HG03354 (cell line): ENCODE results near the gene SLC16A10.

ENCODE experiments used
- ATAC-seq: cut with Tn5 transposase; IDR thresholded peaks from one replicate; pipeline ENCODE4 v1.9.1; 2021; ENCODE audit warnings: mild to moderate bottlenecking; ENCODE audit not compliant: unreplicated experiment, poor library complexity, severe bottlenecking

The SLC16A10 gene

DNA sequence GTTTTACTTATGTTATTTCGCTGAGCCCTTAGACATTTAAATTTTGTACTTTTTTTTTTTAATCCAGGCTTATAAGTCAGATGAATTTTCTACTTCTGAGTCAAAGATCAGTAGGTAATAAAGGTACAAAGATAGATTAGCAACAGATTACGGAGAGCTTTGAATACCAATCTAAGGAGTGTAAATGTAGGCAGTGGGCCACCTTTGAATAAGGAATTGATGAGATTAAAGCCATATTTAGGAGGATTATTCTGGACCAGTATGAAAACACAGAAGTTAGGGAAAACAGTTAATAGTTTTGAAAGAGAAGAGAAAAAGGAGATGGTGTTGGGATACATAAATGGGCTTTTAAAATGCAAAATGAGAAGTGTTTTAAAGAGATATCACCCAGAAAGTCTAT, 117.6 kb downstream of the SLC16A10 start:
- no peak for ATAC-seq

DNA sequence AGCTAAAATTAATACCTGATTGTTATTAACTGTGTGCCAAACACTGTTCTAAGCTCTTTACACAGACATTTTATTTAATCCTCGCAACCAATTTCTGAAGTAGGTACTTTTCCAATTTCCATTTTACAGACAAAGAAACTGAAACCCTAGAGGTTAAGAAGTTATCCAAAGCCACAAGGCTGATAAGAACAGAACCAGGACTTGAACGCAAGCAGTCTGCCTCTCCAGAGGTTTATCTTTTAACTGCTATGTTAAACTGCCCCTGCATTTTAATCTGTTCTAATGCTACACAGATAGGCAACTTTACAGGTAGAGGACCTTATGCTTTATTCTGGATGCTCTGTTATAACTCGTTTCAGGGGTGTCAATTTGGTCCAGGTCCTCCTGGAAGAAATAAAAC, 118.2 kb downstream of the SLC16A10 start:
- no peak for ATAC-seq

DNA sequence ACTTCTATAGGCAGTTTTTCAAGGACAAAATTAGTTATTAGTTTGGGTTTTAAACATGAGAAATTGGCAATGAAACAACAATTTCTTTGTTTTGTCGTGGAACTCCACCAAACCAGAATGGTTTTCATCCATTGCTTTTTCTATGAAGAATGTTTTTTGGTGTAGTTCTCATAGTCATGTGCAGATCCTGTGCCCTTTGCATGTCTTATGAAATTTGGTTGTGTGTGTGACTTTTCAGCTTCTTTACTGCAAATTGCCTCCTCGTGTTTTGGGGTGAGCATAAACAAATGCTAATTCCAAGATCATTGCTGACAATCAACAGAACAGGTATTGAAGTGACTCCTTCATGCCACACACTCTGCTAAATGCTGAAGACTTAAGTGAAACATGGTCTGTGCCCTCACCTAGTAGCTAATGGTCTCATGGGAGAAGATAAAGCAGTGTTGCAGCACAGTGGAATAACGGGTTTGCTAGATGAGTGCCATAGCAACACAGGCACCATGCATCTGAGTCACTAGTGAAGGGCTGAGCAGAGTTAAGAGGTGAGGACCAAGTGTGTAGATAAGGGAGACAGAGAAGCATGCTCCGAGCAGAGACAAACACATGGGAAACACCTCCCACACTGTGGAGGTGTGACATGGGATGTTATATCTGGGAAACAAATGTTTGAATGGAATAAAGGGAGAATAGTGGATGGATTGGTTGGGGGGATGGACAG, 120.0 kb downstream of the SLC16A10 start:
- no peak for ATAC-seq

DNA sequence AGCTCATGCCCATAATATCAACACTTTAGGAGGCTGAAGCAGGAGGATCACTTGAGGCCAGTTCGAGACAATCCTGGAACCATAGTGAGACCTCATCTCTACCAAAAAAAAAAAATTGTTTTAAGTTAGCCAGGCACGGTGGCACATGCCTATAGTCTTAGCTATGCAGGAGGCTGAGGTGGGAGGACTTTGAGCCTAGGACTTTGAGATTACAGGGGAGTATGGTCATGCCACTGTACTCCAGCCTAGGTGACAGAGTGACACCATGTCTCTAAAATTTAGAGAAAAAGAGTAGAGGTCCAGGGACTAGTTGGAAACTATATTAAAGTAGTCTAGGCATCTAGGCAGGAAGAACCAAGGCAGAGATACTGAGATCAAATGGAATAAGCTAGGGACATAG, 121.6 kb downstream of the SLC16A10 start:
- no peak for ATAC-seq

DNA sequence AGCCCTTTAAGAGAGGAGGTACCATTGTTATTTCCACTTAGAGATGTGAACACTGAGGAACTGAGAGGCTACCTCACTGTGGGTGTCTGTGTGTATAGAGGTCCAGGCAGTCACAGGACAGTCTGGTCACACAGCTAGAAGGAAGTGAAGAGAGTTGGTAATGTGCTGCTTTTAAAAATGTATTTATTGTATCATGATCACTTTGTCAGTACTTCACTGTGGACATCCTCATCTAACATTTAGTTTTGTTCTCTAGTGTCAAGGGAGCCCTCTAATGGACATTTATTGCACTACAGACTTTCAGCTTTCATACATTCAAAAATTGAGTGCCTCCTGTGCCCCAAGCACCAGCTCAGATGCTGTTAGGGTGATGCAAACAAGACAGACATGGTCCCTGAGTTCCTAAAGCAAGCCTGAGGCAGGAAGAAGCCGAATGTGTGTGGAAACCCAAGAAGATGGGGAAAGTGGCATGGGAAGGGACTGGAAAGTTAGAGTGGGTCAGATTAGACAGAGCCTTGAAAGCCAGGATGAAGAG, 123.0 kb downstream of the SLC16A10 start:
- ATAC-seq = peak; percentile 66

DNA sequence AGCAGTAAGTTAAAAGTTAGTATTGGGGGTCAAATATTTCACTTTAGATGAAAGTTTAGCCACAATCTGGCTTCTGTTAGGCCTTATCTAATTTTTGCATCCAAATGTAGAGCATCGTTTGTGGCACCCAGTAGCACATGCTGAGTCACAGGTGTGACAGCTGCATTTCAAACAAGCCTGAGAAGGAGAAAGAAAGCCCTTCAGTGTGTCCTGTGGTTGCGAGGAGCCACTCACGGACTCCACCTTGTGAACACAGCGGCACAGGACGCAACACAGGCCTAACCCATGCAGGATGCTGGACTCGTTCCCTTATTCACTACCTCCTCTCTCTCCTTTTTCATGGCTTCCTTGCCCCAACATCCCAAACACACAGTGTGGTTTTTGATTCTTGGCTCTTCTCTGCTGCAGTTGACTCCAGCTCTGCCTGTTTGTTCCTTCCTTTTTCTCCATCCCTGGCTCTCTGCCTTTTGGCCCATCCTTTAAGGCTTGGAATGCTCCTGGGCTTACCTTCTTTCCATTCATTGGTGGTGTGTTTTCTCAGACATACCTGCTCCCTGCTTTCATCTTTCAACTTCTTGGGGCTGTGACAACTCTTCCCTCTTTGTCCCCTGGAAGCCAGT, 124.2 kb downstream of the SLC16A10 start:
- no peak for ATAC-seq

DNA sequence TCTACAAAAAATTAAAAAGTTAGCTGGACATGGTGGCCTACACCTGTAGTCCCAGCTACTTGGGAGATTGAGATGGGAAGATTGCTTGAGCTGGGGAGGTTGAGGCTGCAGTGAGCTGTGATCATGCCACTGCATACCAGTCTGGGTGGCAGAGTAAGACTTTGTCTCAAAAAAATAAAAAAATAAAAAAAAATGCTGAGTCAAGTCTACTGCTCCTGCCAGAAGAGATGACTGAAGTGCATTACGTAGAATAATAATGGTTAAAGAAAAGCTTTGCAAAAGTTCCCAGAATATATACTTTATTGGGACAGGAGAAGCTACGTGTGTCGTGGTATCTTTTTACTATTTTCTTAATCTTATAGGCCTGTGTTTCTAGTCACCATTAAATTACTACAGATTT, 125.3 kb downstream of the SLC16A10 start:
- ATAC-seq = no peak

DNA sequence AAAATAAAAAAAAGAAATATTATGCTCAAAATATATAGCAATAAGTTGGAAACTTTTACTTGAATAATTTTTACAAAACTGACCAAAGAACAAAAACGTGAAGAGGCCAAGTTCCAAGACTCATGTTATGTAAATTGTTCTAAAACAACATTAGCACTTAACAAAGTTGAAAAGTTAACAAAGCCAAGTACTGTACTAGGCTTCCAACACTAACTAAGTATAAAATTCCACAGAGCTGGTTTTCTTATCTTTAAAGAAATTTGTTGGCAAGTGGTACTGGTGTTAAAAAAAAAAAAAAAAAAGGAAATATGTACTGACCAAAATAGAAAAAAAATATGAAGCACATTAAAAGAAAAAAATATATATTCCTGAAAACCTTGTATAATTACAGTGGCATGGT, 127.8 kb downstream of the SLC16A10 start:
- no peak for ATAC-seq

DNA sequence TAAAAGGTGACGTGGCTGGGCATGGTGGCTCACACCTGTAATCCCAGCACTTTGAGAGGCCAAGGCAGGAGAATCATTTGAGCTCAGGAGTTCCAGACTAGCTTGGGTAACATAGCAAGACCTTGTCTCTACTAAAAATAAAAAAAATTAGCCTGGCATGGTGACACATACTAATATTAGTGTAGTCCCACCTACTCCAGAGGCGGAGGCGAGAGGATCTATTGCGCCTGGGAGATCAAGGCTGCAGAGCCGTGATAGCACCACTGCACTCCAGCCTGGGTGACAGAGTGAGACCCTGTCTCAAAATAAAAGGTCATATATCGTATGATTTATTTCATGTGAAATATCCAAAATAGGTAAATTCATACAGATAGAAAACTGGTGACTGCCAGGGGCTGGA, 132.5 kb downstream of the SLC16A10 start:
- no peak for ATAC-seq

DNA sequence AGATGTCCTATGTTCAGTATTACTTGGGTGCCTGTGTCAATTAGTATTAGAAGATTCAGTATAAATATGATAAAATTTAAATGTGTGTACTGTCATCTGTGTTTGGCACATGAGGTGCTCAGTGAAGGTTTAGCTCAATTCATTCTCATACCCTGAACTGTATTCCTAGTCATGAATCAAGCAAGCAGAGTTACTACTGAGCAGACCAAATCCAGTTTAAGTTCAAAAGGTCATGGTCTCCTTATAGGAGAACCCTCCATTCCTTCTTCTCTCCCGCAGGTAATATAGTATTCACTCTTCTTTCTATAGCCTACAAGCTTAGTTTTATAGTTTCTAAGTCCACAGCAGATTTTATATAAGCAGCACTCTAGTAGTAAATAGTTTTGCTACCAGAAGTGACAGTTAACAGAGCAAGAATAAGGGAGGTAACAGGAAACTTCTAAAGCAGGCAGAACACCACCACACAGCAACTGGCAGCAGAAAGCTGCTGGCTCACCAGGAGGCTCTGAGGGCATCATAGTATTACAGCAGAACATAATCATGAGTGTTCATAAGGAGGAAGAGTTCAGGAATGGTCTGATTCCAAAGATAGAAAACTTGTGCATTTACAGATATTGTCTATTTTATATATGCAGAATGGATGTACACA, 133.2 kb downstream of the SLC16A10 start:
- ATAC-seq = no peak

DNA sequence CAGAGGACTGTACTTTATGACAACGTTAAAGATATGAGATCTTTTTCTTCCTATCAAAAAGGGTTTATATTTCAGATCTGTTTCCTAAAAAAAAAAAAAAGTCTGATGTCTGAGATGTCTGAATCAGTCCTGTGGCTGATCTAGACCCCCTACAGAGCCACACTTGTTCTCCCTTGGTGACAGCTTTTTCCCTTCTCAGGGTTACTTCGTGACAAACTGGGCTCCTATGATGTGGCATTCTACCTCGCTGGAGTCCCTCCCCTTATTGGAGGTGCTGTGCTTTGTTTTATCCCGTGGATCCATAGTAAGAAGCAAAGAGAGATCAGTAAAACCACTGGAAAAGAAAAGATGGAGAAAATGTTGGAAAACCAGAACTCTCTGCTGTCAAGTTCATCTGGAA, 134.5 kb downstream of the SLC16A10 start:
- no peak for ATAC-seq

DNA sequence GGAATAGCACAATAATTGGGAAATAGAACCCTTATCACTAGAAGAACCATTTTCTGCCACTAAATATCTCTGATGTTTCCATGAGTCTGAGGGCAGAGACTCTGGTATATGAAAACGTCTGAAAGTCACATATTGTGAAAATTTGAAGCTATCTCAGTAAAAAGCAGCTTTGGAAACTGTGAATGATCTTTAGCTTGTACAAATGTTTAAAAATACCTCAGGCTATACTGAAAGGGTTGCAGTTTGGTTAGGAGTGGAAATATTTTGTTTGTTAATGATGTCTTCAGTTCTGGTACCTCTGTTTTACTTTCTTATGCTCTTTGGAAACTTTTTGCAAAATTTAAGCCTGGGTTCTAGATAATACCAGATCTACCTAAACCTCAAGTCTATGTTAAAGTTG, 135.0 kb downstream of the SLC16A10 start:
- ATAC-seq = peak; percentile 49

DNA sequence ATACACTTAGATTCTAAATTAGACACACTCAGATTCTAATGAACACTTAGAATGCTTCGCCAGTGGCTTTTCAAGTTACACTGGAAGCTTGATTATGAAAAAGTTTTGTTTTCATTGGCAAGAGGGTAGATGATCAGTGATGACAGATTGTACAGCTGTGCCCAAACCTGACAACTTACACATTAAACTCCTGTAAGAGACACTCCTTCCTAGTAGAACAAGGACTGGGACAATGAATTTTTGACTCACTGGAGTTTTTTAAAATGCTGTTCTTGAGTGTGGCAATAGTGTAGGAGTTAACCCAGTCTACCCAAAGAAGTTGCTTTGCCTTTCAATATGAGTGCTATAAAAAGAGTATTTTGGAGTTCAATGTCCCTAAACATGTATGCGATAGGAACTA, 140.8 kb downstream of the SLC16A10 start:
- no peak for ATAC-seq

DNA sequence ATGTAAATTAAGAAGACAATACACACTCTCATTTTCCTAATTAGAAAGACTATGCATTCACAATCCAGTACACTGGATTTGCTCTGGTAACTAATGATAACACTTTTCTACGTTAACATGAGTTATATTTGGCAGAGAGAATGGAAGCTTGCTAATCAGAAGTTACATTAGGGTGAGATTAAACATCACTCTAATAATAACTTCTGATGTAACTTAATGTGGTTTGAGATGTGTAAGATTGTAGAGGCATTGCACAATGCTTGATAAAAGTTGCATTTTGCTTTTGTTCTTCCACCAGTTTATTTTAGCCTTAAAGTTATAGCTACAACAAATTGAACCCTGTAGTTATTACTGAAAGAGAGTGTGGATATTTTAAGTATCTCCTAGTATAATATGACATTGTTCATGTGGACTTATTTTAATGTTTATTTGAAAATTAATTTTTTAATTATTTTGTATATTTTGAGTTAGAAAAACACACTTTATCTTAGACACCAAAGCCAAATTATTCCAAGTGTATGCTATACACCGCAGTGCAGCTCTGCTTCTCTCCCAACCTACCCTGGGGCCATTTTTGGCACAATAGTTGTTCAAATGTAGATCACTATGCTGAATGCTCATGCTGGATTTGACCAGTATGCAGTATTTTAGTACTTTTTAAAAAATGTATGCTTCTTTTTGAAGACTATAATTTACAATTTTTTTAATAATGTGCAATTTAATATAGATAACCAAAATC, 143.2 kb downstream of the SLC16A10 start:
- ATAC-seq = no peak

DNA sequence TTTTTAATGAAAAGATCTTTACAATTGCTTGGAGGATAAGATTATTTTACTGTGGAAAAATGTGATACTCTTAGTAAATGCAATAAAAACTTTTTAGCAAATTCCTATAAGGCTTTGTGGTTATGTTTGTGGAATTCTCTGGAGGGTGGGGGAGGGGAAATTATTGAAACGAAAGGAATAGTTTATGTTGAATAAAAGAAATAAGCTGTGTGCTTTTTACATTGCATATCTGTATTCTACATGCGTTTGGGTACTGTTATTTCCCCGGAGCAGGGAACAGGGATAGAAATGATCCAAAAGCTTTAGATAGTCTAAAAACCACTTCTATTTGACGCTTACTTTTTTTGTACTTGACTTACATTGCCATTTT, 143.8 kb downstream of the SLC16A10 start:
- ATAC-seq = no peak

DNA sequence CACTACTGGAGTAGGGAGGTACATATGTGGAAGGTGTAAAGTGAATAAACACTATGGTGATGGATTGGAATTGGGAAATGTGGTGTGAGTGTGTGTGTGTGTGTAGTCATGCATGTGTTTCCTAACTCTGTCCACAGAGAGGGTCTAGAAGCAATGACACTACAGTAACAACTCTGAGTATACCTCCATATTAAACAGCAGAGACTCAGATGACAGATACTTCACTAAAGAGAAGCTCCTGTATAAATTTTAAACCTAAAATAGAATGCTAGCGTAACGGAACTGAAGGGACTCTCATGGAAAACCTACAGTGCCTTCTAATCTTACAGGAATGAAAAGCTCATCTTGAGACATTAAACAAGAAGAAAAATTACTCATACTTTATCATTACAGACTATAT, 150.5 kb downstream of the SLC16A10 start:
- ATAC-seq = no peak

DNA sequence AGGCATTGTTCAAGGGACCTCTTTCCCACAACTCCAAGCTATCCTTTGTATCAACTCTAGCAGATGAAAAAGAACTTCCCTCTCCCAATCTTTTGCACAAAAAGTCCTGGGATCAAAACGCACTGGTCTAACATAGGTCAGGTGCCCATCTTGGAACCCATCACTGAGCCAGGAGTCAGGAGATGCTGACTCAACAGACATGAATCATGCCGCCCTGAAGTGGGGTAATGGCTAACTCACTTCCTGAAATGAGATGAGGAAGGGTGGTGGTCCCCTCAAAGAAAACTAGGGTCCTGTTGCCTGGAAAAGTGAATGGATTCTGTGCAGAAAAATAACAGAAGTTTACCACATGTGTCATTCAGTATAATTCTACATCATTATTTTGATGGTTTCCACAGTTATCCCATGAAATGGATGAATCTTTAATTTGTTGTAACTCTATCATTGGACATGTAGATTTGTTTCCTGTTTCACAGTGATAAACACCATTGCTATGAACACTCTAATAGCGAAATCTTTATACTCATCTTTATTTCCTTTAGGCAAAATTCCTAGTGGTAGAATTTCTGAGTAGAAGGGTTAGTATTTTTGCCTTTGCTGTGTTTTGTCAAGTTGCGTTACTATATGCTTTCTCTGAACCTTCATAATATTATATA, 151.3 kb downstream of the SLC16A10 start:
- ATAC-seq = no peak

DNA sequence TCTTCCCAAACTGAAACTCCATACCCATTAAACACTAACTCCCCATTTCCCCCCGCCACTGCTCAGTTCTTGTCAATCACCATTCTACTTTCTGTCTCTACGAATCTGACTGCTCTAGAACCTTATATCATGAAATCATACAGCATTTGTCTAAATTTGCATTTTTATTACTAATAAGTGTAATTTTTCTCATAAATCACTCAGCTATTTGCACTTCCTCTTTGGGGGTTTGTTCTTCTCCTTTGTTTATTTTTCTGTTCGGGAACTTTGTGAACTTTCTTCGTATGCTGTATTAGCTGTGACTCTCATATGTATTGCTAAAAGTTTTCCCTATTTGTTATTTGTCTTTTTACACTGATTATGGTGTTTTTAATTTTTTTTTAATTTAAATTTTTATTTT, 152.2 kb downstream of the SLC16A10 start:
- ATAC-seq = no peak

DNA sequence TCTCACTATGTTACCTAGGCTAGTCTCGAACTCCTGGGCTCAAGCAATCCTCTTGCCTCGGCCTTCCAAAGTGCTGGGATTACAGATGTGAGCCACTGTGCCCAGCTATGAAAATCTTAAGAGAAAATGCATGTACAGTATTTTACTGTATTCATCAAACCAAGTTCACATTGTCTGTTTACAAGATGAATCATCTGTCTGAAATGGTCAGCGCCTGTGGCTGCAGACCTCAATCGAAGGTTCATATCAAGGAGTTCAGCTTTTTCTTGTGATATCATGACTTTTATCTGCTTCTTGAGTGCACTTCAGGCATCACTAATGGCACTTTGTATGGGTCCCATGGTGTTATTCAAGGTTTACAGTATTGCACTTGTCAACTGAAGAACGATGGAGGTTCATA, 155.1 kb downstream of the SLC16A10 start:
- ATAC-seq = no peak

DNA sequence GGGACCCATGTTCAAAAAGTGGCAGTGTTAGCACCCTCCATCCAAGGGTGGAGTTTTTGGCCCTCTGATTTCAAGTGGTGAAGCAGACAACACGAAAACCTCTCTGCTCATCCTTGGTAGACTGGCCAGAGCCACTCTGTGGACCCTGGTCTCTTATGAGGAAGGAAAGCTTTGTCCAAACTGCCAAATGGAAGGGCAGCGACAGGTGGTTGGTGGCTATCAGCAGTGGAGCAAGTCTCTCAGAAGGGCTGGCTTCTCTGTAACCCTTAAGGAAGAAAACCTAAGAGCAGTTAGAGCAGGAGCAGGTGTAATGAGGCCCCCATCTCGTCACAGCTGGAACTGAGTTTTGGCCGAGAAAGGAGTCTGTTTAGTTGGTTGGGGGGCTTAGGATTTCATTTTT, 155.8 kb downstream of the SLC16A10 start:
- ATAC-seq = no peak
